Dendritic cell treated with granulocyte-macrophage colony-stimulating factor and Interleukin-4, amounts not matched to agents 40 ng/mL and 50 ng/mL, for 4 days (primary cell): ENCODE data around the gene RECK.

Experiments
- H3K27ac Mint-ChIP-seq: one replicate; pipeline ENCODE4 v1.8.0; 2022; ENCODE audit warnings: mild to moderate bottlenecking, mixed read lengths
- H3K27me3 Mint-ChIP-seq: one replicate; pipeline ENCODE4 v1.8.0; 2022; ENCODE audit warnings: mild to moderate bottlenecking, mixed read lengths
- H3K36me3 Mint-ChIP-seq: one replicate; pipeline ENCODE4 v1.8.0; 2022; ENCODE audit warnings: low read depth, mixed read lengths
- H3K4me1 Mint-ChIP-seq: one replicate; pipeline ENCODE4 v1.8.0; 2022; ENCODE audit warnings: low read depth, mixed read lengths
- H3K4me3 Mint-ChIP-seq: one replicate; pipeline ENCODE4 v1.8.0; 2022; ENCODE audit warnings: mild to moderate bottlenecking, moderate library complexity, mixed read lengths
- H3K9me3 Mint-ChIP-seq: one replicate; pipeline ENCODE4 v1.8.0; 2022; ENCODE audit warnings: mixed read lengths
- intact Hi-C: fragments of 100-400 bp; cut with micrococcal nuclease; formaldehyde crosslinking; loops from one replicate; pipeline ENCODE4 v1.15.0; 2022

Gene RECK

GRCh38 chr9:36034234-36034633, 2.5 kb upstream of the RECK start:
- H3K27ac Mint-ChIP-seq: no peak overlapping the region
- H3K27me3 Mint-ChIP-seq: peaks cover 5% of the 10 kb centered on the region
- peaks cover 8% of the 10 kb centered on the region for H3K4me1 Mint-ChIP-seq
- no peaks in the 10 kb centered on the region for H3K36me3 Mint-ChIP-seq
- no peak overlapping the region for H3K4me3 Mint-ChIP-seq
- no peaks in the 10 kb centered on the region for H3K9me3 Mint-ChIP-seq
- intact Hi-C loops: no loop called here

- H3K27ac Mint-ChIP-seq: no peak overlapping the region
- H3K9me3 Mint-ChIP-seq: no peaks in the 10 kb centered on the region
- intact Hi-C loops: no loop called here
- peaks cover 8% of the 10 kb centered on the region for H3K4me1 Mint-ChIP-seq
- peaks cover 5% of the 10 kb centered on the region for H3K27me3 Mint-ChIP-seq
- H3K36me3 Mint-ChIP-seq: no peaks in the 10 kb centered on the region
- H3K4me3 Mint-ChIP-seq: no peak overlapping the region
Measured at GRCh38 chr9:36035006-36035405, 1.7 kb upstream of the RECK start.

GRCh38 chr9:36036253-36036779, 397 bp upstream of the RECK start:
- peaks cover 5% of the 10 kb centered on the region for H3K27me3 Mint-ChIP-seq
- H3K4me3 Mint-ChIP-seq: peak overlapping the region; percentile 84
- H3K27ac Mint-ChIP-seq: peak overlapping the region; percentile 71
- no peaks in the 10 kb centered on the region for H3K36me3 Mint-ChIP-seq
- H3K4me1 Mint-ChIP-seq: peaks cover 9% of the 10 kb centered on the region
- intact Hi-C loops: loop anchor here (1.0 kb wide), 1 partner anchor 28 kb away; no protein-coding TSS in a partner anchor
- H3K9me3 Mint-ChIP-seq: no peaks in the 10 kb centered on the region

GRCh38 chr9:36037549-36038122, 923 bp downstream of the RECK start:
- Mint-ChIP-seq H3K9me3 (no peaks in the 10 kb centered on the region), H3K27me3 (peaks cover 5% of the 10 kb centered on the region), H3K4me3 (peak overlapping the region; percentile 84), H3K4me1 (peaks cover 22% of the 10 kb centered on the region), H3K27ac (peak overlapping the region; percentile 71), H3K36me3 (no peaks in the 10 kb centered on the region)
- intact Hi-C loops: no loop called here

GRCh38 chr9:36039121-36039520, 2.4 kb downstream of the RECK start:
- intact Hi-C loops: no loop called here
- H3K9me3 Mint-ChIP-seq: no peaks in the 10 kb centered on the region
- H3K4me1 Mint-ChIP-seq: peaks cover 22% of the 10 kb centered on the region
- H3K27ac Mint-ChIP-seq: no peak overlapping the region
- H3K4me3 Mint-ChIP-seq: no peak overlapping the region
- H3K27me3 Mint-ChIP-seq: peaks cover 5% of the 10 kb centered on the region
- no peaks in the 10 kb centered on the region for H3K36me3 Mint-ChIP-seq

GRCh38 chr9:36039696-36040095, 3.0 kb downstream of the RECK start:
- Mint-ChIP-seq H3K36me3 (no peaks in the 10 kb centered on the region), H3K9me3 (no peaks in the 10 kb centered on the region), H3K4me3 (no peak overlapping the region), H3K4me1 (peaks cover 28% of the 10 kb centered on the region), H3K27ac (no peak overlapping the region), H3K27me3 (peaks cover 5% of the 10 kb centered on the region)
- intact Hi-C loops: no loop called here

- H3K4me3 Mint-ChIP-seq: no peak overlapping the region
- H3K9me3 Mint-ChIP-seq: no peaks in the 10 kb centered on the region
- intact Hi-C loops: no loop called here
- H3K4me1 Mint-ChIP-seq: peaks cover 29% of the 10 kb centered on the region
- H3K27ac Mint-ChIP-seq: no peak overlapping the region
- peaks cover 5% of the 10 kb centered on the region for H3K27me3 Mint-ChIP-seq
- no peaks in the 10 kb centered on the region for H3K36me3 Mint-ChIP-seq
Measured at GRCh38 chr9:36040271-36040925, 3.7 kb downstream of the RECK start.

- peaks cover 29% of the 10 kb centered on the region for H3K4me1 Mint-ChIP-seq
- no peaks in the 10 kb centered on the region for H3K36me3 Mint-ChIP-seq
- peaks cover 3% of the 10 kb centered on the region for H3K27me3 Mint-ChIP-seq
- no peak overlapping the region for H3K27ac Mint-ChIP-seq
- H3K4me3 Mint-ChIP-seq: no peak overlapping the region
- intact Hi-C loops: no loop called here
- no peaks in the 10 kb centered on the region for H3K9me3 Mint-ChIP-seq
Measured at GRCh38 chr9:36041506-36041905, 4.8 kb downstream of the RECK start.

- intact Hi-C loops: no loop called here
- Mint-ChIP-seq H3K4me1 (peaks cover 21% of the 10 kb centered on the region), H3K36me3 (no peaks in the 10 kb centered on the region), H3K27ac (no peak overlapping the region), H3K9me3 (no peaks in the 10 kb centered on the region), H3K27me3 (no peaks in the 10 kb centered on the region), H3K4me3 (no peak overlapping the region)
Measured at GRCh38 chr9:36045610-36046009, 8.9 kb downstream of the RECK start.

GRCh38 chr9:36046923-36047322, 10.2 kb downstream of the RECK start:
- Mint-ChIP-seq H3K4me3 (no peak overlapping the region), H3K36me3 (no peaks in the 10 kb centered on the region), H3K27ac (no peak overlapping the region), H3K4me1 (peaks cover 14% of the 10 kb centered on the region), H3K27me3 (no peaks in the 10 kb centered on the region), H3K9me3 (no peaks in the 10 kb centered on the region)
- intact Hi-C loops: no loop called here

- H3K4me1 Mint-ChIP-seq: peaks cover 4% of the 10 kb centered on the region
- H3K36me3 Mint-ChIP-seq: no peaks in the 10 kb centered on the region
- no peaks in the 10 kb centered on the region for H3K27me3 Mint-ChIP-seq
- H3K9me3 Mint-ChIP-seq: no peaks in the 10 kb centered on the region
- intact Hi-C loops: no loop called here
- H3K4me3 Mint-ChIP-seq: no peak overlapping the region
- no peak overlapping the region for H3K27ac Mint-ChIP-seq
Measured at GRCh38 chr9:36049408-36049807, 12.7 kb downstream of the RECK start.

GRCh38 chr9:36050476-36050875, 13.8 kb downstream of the RECK start:
- intact Hi-C loops: no loop called here
- Mint-ChIP-seq H3K4me3 (no peak overlapping the region), H3K9me3 (no peaks in the 10 kb centered on the region), H3K27ac (no peak overlapping the region), H3K27me3 (no peaks in the 10 kb centered on the region), H3K4me1 (no peaks in the 10 kb centered on the region), H3K36me3 (no peaks in the 10 kb centered on the region)

- Mint-ChIP-seq H3K36me3 (no peaks in the 10 kb centered on the region), H3K4me3 (no peak overlapping the region), H3K4me1 (no peaks in the 10 kb centered on the region), H3K9me3 (no peaks in the 10 kb centered on the region), H3K27ac (no peak overlapping the region), H3K27me3 (no peaks in the 10 kb centered on the region)
- intact Hi-C loops: no loop called here
Measured at GRCh38 chr9:36051317-36051716, 14.6 kb downstream of the RECK start.

- Mint-ChIP-seq H3K4me3 (no peak overlapping the region), H3K27me3 (no peaks in the 10 kb centered on the region), H3K36me3 (no peaks in the 10 kb centered on the region), H3K4me1 (no peaks in the 10 kb centered on the region), H3K9me3 (no peaks in the 10 kb centered on the region), H3K27ac (no peak overlapping the region)
- intact Hi-C loops: no loop called here
Measured at GRCh38 chr9:36053971-36054370, 17.3 kb downstream of the RECK start.

- Mint-ChIP-seq H3K27me3 (no peaks in the 10 kb centered on the region), H3K4me1 (no peaks in the 10 kb centered on the region), H3K9me3 (no peaks in the 10 kb centered on the region), H3K4me3 (no peak overlapping the region), H3K36me3 (no peaks in the 10 kb centered on the region), H3K27ac (no peak overlapping the region)
- intact Hi-C loops: no loop called here
Measured at GRCh38 chr9:36056896-36057295, 20.2 kb downstream of the RECK start.
